Measurements from ENCODE around the gene RNF180.
"Not testable (repeated sequence)": the region's sequence is repeated elsewhere in the genome, so short reads cannot be mapped to it uniquely, and the experiment has no call there.

RNF180 gene

DNA sequence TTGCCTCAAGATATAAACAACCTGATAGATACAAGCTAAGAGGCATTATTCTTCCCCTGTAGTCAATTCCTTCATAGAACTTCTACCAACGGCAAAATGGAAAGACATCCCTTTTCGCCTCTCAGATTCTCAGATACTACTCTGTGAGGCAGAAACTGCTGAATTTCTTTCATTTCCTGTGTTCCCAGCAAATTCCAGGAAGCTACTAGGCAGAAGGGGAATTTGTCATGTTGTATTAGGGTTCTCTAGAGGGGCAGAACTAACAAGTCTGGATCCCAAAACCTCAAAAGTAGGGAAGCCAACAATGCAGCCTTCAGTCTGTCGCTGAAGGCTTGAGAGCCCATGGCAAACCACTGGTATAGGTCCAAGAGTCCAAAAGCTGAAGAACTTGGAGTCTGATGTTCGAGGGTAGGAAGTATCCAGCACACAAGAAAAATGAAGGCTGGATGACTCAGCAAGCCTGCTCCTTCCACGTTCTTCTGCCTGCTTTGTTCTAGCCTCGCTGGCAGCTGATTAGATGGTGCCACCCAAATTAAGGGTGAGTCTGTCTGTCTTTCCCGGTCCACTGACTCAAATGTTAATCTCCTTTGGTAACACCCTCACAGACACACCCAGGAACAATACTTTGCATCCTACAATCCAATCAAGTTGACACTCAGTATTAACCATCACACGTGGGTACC is 15.2 kb downstream of the RNF180 start:
- no peak for DNase-seq (ENCODE audit: low read depth)

DNA sequence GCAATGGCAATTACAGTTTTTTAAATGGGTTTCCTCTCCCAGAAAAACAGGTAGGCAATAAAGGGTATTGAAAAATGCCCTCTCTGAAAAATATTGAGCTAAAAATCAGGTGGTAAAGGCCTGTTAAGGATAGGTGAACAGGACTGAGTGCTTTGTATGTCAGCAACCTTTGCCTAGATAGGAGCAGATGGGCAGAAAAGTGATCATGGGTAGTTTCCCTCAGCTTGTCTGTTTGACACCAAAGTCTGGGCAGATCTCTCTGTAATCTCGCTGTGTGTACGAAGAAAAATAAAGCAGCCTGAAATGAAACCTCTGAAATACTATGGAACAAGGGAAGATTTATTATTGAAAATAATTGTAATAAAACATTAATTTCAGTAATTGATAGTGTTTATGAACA is 15.8 kb downstream of the RNF180 start:
- DNase-seq (ENCODE audit: low read depth), result no peak

DNA sequence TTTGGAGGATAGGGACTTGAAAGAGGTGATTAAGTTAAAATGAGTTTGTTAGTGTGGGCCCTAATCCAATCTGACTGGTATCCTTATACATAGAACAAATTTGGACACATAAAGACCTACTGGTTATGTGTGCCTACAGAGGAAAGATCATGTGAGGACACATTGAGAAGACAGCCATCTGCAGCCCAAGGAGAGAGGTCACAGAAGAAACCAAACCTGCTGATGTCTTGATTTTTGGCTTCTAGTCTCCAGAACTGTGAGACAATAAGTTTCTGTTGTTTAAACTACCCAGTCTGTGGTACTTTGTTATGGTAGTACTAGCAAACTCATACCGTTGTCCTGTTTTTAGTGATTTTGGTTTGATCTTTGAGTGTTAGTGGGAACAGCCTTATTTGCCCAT is 18.3 kb downstream of the RNF180 start:
- no peak for DNase-seq (ENCODE audit: low read depth)

DNA sequence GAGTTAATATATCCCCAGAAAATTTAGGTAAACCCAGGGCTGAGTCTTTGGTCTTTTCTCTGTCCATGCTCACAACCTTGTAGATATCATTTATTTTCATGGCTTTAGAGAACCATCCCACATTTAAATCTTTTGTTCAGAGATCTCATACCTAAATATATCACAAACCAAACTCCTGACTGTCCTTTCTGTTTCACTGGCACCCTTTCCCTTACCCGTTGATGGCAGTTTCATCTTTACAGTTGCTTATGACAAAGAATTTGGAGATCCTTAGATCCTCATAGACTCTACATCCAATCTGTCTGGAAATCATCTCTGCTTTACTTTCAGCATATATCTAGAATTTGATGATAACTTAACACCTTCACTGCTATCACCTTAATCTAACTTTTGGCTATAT is 19.2 kb downstream of the RNF180 start:
- DNase-seq (ENCODE audit: low read depth), result no peak

DNA sequence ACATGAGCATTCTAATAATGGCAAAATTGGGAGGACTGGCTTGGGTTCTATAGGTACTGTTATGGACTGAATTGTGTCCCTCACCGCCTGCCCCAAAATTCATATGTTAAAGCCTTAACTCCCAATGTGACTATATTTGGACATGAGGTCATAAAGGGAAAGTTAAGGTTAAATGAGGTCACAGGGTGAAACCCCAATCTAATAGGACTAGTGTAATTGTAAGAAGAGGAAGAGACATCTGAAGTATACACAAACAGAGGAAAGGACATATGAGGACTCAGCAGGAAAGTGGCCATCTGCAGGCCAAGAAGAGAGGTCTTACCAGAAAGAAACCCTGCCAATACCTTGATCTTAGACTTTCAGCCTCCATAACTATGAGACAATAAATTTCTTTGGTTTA is 23.1 kb downstream of the RNF180 start:
- no peak for DNase-seq (ENCODE audit: low read depth)

DNA sequence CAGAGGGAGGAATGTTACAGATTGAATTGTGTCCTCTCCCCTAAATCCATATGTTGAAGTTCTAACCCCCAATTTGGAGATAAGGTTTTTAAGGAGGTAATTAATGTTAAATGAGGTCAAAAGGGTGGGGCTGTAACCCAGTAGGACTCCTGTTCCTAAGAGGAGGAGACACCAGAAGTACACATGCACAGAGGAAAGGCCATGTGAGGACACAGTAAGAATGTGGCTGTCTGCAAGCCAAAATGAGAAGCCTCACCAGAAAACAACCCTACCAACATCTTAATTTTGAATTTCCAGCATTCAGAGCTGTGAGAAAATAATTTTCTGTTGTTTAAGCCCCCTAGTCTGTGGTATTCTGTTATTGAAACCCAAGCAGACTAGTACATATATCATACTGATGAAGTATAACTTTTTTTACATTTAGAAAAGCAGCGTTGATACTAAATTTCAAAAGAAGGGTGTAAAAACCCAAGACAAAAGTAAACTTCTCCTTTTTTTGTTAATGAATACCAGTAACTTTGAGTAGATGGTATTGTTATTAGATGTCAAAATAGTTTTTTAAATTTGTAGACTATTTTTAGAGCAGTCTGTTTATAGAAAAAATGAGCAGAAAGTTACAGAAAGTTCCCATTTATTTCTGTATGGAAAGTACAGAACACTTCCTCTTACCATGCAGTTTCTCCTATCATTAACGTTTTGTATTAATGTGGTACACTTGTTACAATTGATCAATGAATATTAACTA is 25.1 kb downstream of the RNF180 start:
- no peak for DNase-seq (ENCODE audit: low read depth)

DNA sequence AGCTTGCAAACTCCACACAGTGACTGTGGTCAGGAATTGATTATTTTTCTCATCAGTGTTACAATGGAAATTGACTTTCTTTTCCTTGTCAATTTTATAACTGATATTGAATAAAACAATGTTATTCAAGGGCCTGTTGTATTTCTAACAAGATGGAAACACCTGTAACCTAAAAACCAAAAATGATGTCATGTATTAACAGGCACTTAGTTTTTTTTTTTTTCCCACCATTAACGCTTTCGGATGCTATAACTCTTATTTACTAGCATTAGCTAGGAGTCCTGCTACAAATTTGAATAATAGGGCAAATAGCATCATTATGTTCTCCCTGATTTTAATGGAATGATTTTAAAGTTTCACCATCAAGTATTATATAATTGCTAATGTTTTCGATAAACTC is 30.3 kb downstream of the RNF180 start:
- no peak for DNase-seq (ENCODE audit: low read depth)

DNA sequence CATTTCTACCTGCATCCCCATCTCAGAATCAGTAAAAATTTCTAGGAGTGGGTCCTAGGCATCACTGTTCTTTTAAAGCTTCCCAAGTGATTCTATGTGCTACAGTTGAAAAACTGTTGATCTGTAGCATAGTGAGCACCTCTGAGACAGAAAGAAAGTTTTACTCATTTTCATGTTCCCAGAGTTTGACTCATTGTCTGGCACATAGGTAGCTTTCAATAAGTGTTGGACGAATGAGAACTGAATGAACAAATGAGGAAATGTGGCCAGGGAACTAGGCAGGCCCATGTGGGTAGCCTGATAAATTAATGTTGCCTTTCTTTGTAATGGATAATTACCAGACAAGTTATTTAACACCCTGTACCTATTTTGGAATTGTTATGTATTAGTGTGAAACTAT is 33.8 kb downstream of the RNF180 start:
- DNase-seq (ENCODE audit: low read depth), result no peak

DNA sequence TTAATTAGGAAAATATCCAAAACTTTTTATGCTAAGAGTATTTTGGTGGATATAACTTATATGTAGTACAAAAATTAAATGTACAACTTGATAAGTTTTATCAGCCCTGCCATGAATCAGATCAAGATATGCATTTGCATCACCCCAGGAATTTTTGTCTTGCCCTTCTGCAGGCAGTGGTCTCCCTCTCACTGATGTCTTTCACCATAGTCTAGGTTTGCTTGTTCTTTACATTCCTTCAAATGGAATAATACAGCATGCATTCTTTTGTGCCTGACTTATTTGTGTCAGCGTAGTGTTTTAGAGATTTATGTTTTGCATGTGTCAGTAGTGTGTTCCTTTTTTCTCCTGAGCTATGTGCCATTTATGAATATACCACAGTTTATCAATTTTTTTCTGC is 36.4 kb downstream of the RNF180 start:
- DNase-seq (ENCODE audit: low read depth), result no peak

DNA sequence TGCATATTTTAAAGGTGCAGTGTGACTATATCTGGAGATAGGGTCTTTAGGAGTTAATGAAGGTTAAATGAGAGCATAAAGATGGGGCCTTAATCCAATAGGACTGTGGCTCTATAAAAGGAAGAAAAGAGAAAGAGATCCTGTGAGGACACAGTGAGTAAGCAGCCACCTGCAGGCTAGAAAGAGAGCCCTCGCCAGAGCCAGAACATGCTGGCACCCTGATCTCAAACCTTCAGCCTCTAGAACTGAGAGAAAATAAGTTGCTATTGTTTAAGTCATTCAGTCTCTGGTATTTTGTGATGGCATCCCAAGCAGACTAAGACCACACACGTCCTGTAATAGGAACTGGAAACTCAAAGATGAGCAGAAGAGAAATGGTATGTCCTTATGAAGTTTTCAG is 41.0 kb downstream of the RNF180 start:
- no peak for DNase-seq (ENCODE audit: low read depth)

DNA sequence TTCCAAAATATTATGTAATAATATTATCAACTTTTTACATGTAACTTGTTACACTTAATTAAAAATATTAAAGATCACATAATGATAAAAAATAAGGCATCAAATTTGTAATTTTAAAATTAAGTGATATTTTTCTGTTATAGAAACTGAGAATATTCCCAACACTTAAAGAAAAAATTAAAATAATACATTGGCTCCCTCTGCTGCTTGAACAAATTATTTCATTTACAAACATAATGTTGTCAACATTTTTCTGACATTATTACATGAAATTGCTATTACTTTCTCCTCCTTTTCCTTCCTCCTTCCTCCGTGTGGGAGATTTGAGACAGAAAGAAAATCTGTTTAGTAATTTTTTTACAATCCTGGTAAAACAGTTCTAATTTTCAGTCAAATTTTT is 42.3 kb downstream of the RNF180 start:
- peak; percentile 51 for DNase-seq (ENCODE audit: low read depth)

DNA sequence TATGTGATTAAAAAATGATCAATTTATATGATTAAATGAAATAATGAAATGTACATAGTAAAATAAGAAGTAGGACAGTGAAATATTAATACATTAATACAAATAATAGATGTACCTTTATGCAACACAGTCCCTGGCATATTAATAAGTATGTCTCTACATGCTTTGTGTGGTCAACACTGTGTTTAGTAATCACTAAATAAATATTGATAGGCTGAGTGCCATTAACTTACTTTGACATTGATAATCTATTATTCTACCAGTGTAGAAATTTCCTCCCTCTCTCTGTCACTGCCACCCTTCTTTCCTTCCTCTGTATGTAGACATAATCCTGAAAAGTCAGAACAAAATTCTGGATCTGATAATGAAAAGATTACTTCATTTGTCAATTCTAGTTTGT is 43.7 kb downstream of the RNF180 start:
- DNase-seq (ENCODE audit: low read depth), result no peak

DNA sequence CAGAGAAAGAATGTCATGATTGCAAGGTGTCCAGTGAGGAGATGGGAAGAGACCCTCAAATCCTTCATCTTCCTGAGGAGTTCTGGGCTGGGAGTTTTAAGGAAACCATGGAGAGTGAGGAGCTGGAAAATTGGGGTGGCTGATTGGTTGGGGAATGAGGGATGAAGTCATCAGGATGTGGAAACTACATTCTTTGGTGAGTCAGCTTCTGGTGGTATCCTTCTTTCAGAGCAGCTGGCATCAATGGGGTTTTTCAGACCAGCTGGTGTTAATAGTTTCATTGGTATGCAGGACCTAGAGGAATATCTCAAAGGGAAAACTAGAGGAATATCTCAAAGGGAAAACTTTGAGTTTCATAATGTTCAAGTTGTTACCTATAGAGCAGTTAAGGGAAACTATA is 45.2 kb downstream of the RNF180 start:
- peak; percentile 89 for DNase-seq (ENCODE audit: low read depth)

DNA sequence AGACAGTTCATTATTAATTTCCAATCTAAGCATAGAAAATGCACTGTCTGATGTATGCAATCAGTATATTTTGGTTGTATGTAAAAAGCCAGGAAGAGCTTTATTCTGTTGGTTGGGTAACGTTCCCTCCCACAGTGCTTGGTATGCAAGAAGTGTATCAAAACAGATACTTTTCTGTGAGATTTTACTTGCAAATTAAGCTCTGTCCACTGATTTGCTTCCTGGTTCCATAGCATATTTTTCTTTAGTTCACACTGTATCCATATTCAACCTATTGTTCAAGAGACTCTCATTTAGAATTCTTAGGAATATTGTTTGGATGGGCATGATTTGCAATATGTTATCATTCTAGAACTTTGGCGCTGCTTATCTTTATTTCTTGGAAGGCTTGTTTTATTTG is 47.4 kb downstream of the RNF180 start:
- DNase-seq (ENCODE audit: low read depth), result no peak

DNA sequence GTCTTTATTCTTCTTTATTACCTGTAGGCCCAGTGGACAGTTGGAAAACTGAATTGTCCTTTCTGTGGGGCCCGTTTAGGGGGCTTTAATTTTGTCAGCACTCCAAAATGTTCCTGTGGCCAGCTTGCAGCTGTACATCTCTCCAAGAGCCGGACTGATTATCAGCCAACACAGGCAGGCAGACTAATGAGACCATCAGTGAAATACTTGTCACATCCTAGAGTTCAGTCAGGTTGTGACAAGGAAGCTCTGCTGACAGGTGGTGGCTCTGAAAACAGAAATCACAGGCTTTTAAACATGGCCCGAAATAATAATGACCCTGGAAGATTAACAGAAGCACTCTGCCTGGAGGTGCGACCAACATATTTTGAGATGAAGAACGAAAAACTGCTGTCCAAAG is 47.9 kb downstream of the RNF180 start:
- no peak for DNase-seq (ENCODE audit: low read depth)

DNA sequence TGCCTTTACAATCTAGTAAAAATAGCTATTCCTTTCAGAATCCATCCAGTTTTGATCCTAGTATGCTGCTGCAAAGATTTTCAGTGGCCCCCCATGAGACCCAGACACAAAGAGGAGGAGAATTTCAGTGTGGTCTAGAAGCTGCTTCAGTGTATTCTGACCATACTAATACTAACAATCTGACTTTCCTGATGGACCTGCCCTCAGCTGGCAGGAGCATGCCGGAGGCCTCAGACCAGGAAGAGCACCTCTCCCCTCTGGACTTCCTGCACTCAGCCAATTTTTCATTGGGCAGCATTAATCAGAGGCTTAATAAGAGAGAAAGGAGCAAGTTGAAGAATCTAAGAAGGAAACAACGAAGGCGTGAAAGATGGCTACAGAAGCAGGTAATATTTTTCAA is 48.5 kb downstream of the RNF180 start:
- no peak for DNase-seq (ENCODE audit: low read depth)

DNA sequence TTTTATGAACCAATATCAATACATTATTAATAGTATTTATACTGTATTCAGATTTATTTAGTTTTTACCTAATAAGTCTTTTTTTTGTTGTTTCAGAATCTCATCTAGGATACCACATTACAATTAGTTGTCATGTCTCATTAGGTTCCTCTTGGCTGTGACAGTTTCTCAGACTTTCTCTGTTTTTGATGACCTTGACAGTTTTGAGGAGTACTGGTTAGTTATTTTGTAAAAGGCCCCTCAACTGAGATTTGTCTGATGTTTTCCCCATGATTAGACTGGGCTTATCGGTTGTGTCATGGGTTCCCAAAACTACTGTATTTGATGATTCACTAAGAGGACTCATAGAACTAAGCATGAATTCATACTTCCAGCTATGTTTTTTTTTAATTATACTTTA is 56.3 kb downstream of the RNF180 start:
- no peak for DNase-seq (ENCODE audit: low read depth)

DNA sequence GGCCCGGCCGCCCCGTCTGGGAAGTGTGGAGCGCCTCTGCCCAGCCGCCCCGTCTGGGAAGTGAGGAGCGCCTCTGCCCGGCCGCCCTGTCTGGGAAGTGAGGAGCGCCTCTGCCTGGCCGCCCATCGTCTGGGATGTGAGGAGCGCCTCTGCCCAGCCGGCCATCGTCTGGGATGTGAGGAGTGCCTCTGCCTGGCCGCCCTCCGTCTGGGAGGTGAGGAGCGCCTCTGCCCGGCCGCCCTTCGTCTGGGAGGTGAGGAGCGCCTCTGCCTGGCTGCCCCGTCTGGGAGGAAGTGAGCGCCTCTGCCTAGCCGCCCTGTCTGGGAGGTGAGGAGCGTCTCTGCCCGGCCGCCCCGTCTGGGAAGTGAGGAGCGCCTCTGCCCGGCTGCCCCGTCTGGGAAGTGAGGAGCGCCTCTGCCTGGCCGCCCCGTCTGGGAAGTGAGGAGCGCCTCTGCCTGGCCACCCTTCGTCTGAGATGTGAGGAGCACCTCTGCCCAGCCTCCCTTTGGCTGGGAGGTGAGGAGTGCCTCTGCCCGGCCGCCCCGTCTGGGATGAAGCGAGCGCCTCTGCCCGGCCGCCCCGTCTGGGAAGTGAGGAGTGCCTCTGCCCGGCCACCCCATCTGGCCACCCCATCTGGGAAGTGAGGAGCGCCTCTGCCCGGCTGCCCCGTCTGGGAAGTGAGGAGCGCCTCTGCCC is 59.8 kb downstream of the RNF180 start:
- DNase-seq (ENCODE audit: low read depth), result not testable (repeated sequence)

DNA sequence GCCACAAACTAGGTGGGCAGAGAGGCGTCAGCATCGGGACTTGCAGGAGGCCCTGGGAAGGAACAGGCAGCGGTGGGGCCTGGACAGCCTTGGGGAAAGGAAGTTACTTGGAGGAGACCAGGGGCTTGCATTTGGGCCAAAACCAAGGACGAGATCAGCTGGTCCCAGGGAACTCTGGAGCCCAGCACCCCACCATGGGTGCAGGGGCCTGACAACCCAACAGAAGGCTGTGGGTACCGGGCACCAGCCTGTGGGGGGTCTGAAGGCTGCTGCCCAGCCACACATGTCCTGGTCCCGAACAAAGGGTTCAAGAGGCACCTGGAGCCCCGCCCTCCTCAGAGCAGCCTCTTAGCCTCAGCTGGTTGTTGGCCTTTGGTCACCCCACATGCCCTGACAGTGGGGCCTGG is 61.5 kb downstream of the RNF180 start:
- DNase-seq (ENCODE audit: low read depth), result not testable (repeated sequence)

DNA sequence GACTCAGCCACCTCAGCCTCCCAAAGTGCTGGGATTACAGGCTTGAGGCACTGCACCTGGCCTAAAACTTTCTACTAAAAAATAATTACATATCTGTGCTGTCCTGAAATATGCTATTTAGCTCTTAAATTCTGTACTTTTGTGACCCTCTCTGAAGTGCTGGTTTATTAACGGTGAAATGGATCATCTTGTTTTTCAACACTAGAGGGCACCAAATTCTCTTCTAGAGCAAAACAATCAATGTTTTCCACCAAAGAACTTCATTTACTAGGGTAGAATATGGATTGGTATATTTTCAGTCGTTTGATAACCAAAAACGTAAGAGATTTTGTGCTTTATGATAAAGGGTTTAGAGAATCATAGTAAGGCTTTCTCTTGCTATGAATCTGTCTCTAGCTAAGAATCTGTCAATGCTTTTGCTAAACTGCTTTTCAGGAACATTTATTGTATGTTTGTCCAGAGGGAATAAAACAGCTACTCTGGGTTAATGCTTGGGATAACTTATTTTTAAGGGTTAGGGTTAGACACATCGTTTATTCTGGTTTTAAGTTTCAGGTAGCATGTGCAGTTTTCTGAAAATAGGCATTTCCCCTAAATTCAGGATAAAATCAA is 63.6 kb downstream of the RNF180 start:
- peak; percentile 60 for DNase-seq (ENCODE audit: low read depth)

DNA sequence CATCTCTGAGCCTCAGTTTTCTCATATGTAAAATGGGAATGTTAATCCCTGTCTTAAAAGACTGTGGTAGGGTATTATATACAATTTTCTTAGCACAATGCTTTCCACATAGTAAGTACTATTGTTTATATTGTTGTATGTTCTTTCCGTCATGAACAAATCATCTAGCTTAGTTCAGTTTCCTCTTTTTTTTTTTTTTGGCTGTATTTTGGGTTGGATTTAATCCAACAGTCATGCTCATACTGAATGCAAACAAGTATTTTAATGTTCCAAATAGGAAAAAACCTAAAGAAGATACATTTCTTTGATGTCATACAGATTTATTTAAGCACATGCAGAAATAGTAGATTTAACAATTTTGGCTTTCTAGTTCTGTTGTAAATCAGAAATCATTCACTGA is 95.1 kb downstream of the RNF180 start:
- no peak for DNase-seq (ENCODE audit: low read depth)

DNA sequence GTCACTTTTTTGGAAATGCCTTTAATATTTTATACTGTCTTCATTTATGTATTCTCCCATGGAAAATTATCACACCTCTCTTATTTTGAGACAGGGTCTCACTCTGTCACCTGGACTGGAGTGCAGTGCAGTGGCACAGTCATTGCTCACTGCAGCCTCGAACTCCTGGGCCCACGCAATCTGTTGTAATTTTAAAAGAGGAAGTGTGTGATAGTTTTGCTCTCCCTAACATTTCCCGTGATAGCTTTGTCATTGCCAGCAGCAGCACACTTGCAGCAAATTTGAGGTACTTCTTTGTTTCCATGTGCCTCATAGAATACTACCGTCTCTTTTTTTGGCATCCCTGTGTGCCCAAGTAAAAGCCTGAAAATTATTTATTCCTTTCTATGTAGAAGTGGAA is 103.5 kb downstream of the RNF180 start:
- DNase-seq (ENCODE audit: low read depth), result no peak

DNA sequence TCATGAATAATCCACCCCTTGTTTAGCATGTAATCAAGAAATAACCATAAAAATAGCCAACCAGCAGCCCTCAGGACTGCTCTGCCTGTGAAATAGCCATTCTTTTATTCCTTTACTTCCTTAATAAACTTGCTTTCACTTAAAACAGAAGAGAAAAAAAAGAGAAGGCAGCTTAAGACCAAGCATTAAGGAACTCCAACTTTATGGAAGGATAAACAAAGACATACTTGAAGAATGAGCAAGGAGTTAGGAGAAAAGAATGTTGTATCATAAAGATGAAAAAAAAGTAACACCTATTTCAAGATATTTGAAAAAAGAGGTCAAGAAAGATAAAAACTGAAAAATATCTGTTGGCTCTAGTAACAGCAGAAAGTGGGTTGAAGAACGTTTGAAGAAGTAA is 107.6 kb downstream of the RNF180 start:
- peak; percentile 4 for DNase-seq (ENCODE audit: low read depth)
